ENCODE data around the gene GPR87.

Gene GPR87

DNA sequence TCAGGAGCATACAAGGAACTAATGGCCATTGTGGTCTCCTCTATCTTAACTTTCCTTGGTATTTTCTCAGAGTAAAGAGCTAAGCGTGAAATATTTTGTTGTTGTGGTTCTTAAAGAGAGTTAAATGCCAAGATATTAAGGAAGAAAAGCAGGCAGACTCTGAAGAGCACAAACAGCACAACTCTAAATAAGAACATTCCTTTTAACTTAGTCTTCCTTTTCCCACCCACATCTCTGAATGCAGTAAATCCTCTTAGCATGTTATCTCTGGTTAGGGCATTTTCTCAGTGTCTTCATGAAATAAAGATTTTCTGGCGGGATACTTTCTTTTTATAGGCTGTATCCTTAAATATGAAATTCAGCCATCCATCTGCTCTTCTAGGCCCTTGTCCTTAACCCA is 1.5 kb downstream of the GPR87 start:
- no peak for DNase-seq

DNA sequence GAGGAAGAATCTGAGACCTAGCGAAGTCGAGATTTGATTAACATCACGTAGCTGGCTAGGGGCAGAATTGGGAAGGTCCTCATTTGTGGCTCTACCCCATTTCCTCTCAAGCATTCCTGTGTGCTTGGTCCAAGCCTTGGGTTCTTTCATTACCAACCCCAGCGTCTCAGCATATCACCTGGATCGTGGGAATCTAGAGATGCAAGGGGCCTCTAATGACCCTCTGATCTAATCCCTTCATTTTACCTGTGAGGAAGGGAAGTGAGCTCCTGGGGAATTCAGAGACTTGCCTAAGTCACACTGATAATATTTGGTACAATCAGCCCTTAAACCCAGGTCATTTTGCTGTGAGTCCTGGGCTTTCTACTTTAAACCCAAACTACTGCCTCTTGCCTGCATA is 2.0 kb downstream of the GPR87 start:
- DNase-seq, result no peak

DNA sequence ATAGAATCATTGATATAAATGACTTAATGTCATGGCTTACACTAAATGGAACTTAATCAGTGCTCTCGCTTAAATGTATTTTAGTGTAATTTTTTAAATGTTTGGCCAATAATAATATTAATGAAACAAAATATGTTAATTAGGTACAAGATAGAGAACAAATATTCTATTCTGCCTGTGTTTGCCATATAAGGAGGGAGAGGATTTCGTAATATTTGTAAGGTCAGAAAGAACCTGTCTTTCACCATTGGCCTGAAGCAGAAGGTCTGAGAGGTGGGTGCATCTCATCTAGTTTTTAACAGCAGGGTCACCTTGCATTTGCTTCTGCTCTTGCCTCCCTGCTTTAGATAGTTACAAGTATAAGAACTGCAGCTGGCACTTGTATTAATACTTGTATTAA is 2.5 kb downstream of the GPR87 start:
- DNase-seq, result no peak

DNA sequence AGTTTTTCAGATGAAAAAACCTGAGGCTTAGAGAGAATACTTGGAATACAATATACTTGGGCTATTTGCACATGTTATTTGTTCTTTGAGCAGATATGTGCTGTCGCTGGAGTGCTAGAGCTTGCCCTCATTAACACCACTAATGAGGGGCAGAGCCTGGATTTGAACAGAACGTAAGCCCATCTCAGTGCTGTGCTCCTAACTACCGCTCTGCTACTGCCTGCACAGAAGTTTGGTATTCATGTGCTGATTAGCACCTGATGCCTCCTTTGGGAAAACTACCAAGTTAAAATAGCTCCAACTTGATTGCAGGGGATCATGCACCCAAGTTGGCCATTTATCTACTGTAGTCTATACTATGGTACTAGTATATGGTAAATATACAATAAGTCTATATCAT is 3.6 kb downstream of the GPR87 start:
- no peak for DNase-seq

DNA sequence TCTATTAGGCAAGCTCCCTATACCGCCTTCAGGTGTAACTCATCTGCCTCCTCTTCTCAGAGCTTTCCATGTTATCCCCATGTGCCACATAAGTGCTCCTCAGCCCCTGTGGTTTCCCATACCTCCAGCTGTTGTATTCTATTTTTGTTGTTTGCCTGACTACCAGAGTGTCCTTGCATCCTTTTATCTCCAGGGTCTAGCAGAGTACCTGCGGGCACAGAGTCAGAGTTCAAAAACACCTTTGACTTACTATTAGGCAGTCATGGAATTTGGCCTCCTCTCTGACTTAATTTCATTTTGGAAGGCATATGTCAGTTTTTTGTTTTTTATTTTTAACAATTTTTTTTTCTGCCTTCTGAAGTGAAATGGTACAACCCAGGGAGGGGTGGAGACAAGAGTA is 7.1 kb downstream of the GPR87 start:
- DNase-seq, result no peak

DNA sequence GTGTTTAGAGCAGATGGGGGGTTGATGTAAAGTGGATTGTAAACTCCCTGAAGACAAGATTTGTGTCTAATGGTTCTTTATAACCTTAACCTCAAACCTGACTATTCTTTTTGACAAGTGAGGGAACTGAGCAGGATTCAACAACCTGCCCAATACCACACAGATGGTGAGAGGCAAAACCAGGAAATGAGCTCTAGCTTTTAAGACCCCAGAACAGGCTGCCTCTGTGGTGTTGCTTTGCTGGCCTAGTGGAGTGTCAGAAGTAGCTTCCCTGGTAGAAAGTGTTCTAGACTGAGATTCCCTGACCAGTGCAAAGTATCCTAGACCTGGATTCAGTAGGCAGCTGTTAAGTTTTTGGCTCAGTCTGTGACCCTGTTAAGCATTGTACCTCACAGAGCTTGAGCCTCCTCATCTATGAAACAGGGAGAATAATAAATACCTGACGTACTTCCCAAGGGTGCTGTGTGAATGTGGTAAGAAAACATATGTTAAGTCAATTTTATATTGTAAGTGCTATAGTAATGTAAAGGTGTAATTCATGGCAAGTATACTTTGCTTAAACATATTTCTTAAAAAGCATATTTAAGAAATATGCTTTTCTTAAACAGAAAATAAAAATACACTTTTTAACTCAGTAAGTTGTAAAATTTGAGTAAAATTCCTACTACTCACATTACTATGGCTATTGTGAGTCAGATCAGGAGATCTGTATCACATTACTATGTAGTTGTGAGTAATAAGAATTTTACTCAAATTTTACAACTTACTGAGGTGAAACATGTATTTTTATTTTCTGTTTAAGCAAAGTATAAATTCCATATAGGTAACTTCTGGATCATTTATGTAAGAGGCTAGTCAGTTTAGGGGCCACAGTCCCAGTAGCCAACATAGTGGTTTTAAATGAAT is 8.8 kb downstream of the GPR87 start:
- no peak for DNase-seq

DNA sequence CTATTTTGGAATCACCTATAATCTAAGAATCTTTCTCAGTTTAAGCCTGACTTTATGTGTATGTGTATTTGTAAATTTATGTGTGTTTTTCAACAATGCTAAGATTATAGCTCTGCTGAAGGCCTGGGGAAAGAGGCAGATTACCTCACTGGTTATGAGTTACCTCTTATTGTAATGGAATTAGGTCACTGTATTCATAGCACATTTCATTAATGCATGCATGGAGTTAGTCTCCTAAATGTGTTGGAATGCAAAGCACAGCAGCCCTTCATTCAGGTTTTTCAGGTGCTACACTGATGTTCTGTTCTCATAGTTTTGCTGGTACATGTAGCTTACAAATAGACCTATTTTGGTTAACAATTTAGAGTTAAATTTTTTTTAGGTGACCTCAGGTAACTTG is 9.5 kb downstream of the GPR87 start:
- DNase-seq, result no peak

DNA sequence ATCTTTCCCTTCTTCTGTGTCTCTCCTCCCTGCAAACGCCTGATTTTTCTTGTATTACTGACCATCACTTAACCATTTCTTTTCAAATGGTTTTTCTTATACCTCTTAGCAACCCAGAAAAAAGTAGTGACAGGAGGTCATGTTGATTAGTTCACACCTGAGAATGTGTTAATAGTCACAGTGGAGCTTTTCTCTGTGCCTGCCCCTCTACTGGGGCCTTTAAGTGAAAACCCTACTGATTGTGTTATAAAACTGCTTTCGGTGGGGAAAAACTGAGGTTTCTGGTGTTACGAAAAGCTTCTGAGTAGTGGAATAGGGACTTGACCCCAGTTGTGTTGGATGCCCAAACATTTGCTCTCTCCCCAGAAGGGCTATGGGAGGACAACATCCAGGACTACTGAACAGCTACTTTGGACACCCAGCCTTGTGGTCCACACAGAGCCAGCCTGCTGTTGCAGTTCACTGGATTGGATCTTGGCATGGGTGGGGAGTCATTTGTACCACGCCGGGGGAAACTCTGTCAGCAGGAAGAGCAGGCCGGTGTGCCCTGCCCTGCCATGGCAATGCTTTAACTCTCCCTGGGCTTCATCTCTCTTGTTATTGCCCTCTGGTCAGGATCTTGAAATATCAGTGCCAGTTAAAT is 10.3 kb downstream of the GPR87 start:
- no peak for DNase-seq

DNA sequence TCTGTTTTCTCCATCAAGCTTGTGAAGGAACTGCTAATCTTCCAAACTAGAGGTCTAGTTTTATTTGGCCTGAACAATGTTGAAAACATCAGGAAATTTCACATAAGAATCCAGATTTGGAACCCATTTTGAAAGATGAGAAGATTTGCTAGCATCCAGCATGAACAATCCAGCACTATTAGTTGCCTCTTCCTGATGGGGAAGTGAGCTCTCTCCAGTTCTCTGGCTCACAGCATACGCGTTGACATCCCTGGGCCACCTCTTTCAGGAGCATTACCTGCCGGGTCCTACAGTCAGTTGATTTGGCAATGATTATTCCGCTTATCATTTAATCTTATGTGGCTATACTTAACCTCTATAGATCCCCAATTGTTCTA is 10.9 kb downstream of the GPR87 start:
- no peak for DNase-seq

DNA sequence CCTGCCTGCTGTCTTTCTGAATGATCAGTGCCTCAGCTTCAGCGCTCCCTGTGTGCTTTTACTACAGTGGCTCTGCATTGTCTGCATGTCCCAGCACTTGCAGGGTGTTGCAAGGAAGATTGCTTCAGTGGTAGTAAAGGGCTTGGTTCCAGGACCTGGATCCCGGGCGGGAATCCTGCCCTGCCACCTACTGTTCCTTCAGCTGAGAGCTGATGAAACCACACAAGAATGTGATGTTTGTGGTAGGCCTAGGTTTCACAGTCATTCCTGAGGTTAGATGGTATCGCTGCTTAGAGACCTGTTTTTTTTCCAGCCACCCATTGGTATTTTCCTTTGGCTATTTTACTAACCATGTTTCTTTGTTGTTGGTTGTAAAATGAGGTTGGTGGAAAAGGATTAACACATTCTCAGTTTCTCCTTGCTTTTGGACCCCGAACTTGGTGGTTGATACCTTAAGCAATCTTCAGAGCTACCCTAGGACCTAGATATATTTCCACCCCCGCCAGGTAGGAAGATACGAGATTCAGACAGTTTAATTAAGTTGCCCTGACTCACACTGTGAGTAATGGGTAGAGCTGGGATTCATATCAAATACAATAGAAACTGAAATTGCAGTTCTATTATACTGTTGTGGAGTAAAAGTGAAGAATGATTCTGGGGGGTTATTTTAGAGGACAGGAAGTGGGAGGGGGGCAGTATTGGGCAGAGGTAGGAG is 11.4 kb downstream of the GPR87 start:
- no peak for DNase-seq

DNA sequence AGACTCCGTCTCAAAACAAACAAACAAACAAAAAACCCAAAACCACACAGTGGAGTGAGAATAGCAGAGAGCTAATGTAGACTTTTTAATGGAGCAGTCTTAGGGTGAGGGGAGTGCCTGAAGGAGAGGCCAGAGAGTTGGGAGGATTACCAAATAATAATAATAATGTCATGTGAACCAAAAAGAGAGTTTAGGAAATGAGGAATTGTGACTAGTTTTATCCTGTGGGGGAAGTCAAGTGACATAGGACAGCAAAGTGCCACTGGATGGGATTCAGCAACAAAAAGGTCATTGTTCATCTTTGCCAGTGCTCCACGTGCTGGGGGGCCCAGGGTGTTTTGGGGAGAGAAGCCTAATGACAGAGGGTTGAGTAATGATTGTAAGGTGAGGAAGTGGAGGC is 12.9 kb downstream of the GPR87 start:
- no peak for DNase-seq

DNA sequence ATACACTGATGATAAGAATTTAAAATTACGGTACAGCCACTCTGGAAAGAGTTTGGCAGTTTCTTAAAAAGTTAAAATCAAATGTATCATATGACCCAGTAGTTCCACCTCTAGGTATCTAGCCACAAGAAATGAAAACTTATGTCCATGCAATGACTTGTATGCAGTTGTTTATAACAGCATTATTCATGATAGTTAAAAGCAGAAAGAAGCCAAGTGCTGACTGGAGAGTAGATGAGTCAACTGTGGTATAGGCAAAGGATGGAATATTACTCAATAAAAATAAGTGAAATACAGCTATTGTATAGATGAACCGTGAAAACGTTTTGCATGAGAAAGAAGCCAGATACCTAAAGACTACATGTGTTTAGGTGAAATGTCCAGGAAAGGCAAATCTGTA is 14.8 kb downstream of the GPR87 start:
- DNase-seq, result no peak

DNA sequence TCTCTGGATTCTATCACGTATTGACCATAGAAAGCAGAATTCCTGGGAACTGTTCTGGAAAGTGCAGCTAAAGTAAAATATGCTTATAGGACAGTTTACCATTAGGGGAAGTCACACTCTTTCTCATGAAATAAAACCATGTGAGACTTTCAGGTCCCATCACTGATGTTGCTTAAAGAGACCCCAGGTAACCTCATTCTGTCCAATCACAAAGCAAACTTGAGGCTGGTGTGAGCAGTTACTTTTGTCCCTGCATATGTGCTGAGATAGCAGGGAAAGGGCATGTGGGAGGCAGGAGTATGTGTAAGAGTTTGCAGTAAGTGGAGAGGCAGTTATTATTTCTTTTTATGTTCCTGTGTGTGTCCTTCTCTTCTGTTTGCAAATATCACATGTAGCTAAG is 16.1 kb downstream of the GPR87 start:
- DNase-seq, result no peak

DNA sequence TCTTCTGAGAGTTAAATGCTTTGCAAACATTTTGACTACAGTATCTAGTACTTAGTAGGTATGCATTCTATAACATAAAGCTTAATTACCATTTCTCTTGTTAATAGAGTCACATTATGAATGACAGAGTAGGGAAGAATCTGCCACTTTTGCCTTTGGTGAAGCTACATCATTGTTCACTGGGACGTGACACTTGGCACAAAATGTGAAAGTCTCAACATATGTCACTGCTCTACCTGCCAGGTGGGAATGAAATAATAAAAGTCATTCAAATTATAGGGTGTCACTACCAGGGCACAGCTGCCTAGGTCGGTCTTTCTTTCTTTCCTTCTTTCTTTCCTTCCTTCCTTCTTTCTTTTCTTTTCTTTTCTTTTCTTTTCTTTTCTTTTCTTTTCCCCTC is 17.6 kb downstream of the GPR87 start:
- no peak for DNase-seq

DNA sequence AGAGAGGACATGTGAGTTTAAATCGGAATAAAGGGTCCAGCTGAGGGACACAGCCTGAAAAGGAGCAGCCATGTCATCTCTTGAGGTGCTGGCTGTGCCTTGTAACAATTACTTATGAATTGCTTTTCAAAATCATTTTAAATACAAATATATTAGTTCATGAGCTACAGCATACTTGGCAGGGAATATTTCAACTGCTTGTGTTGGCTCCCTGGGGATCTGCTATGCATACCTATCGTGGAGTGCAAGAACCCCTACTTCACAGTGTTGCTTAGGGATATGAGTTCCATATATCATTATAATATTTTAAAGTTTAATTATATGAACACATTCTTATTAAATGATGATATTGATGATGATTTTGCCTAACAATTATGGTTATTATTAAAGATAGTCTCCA is 19.2 kb downstream of the GPR87 start:
- no peak for DNase-seq

DNA sequence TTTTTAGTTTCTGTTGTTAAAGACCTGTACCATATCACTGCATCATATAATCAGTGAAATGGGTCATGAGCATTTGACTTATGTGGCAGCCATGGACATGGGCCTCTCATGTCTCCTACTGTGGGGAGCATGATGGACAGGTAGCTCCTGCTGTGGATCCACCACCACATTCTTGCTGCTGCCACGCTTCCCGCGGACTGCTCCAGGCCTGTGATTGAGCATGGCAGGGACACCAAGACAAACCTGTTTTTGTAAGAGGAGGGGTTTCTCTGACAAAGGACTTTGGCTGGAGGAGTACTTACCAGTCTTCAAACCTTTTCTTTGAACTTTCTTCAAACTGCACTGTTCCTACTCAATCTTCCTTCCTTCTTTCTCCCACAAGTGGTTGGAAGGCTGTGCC is 20.4 kb downstream of the GPR87 start:
- no peak for DNase-seq

DNA sequence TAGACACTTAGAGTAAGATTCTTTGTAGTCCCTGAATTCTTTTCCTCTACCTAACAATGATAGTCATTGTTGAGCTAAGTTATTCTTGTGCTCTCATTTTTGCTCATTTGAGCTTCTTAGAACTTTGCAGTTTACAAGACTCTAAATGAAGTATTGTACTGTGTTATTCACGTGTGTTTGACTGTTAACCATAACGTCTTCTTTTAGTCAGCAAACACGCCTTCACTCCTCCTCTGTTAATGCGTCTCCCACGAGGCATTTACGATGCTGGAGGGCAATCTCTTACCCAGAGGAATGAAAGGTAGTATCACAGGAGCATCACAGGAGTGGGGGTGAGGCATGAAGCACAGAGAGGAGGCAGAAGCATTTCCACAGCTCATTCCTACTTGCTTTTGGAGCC is 23.5 kb downstream of the GPR87 start:
- DNase-seq, result no peak

DNA sequence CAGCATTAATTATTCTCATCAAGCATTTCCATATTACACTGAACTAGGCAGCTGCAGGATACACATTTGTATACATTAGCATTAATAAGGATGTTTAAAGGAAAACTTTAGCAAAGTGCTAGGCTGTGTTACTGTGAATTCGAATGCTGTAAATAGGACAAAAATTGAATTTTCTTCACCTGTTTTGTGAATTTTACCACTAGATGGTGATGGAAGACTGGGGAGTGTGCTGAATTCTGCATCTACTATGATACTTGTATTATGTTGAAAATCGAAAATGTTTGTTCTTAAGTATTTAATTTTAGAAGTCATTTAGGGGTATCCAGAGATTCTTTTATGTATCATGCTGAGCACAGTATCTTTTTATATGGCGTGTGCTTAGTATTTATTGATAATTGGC is 25.9 kb downstream of the GPR87 start:
- no peak for DNase-seq

DNA sequence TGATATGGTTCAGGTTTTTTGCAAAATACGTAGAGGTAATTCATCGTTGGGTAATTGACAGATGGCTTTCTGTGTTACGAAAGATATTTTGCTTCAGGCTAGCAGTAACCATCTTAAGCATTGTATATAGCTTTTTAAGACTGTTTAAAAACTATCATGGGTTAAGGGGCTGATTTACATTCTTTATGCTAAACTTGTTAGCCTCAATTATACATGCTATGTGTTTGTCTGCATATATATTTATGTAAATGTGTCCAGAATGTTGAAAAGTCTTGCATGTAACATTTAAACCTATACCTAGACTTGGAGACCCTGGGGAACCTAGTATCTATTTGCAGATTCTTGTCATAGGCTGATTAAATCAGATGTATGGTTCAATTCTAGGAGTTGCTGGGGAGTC is 27.2 kb downstream of the GPR87 start:
- DNase-seq, result no peak

DNA sequence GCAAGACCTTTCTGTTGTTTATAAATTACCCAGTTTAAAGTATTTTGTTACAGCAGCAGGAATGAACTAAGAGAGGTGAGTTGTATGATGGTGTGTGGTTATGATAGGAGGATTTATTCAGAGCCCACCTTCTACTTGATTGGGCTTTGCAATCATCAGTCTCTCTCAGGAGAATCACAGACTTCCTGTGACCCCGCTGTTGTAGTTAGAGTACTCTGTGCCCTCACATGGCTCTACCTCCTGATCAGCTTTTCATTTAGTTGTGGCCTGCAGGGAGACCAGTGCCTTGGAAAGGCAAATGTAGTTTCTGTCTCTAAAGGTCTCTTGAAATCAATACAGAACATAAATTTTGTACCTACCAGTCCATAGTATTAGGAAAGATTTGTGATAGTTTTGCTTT is 30.7 kb downstream of the GPR87 start:
- DNase-seq, result no peak

DNA sequence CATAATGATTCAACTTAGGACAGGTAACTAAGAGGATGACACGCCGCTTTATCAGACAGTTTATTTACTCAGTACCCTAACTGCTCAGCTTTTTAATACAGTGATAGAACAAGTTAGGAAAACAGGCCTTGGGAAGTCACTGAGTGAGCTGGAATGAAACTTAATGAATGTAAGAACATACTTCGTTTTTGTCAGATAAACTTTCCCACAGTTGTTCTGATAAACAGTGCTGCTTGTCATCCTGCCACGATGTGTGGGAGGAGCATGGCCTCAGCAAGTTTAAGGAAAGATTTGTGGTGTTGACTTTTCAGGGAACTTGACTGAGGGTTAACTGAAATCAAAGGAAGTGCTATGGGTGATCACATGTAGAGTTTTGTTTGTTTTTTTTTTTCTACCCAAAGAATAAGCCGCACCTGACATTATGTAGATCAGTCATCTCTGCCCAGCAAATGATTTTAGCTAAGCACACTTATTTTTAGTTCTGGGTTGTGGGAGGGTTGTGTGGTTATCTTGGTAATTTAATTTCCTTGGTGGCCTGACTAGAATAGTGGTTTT is 32.6 kb downstream of the GPR87 start:
- peak; percentile 9 for DNase-seq

DNA sequence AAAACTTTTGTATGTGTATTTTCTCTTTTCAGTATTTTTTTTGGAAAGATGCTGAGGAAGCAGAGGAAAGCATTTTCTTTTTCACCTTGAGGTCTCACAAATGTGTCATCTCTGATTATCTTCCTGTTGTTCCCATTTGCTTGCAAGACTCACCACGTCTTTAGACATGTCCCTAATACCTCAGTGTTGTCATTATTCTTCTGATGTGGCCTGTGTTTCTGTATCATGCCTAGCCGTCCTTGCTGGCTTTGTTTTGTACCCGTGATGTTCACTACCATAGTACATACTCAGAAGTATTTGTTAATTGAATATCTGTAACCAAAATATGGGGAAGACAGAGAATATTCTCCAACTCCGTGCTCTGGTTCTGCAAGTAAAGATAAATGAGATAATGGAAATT is 33.2 kb downstream of the GPR87 start:
- DNase-seq, result peak; percentile 14

DNA sequence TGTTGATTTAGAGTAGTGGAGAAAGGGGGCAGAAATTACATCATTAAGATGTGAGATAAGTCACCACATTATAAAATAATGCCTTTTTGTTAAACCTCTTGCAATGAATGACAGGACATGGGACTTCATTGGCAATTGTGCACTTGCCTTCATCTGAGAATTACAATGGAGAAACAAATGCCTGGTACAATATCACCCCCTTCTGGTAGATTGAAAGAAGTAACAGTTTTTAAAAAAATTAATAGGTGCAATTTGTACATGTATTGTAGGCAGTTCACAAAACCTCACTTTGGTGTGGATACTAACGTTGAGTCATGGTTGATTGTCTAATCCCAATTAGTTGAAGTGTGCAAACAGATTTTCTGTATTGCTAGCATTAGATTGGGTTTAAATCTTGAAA is 33.7 kb downstream of the GPR87 start:
- DNase-seq, result peak; percentile 72
